CD8-positive, alpha-beta memory T cell (primary cell): Measurements from ENCODE around the gene ASB3. TPM values are rescaled to one million over a fixed set of nuclear protein-coding genes. Genes with fewer than 3 reads are reported as not detected.
A peak's percentile ranks its signal among the peaks of the same experiment; 100 is the strongest.
"Not testable (repeated sequence)": the region's sequence is repeated elsewhere in the genome, so short reads cannot be mapped to it uniquely, and the experiment has no call there.

Source experiments
- CTCF ChIA-PET: fragments of 350-600 bp; sonication (Branson Sonifier 250); formaldehyde crosslinking; loops from one replicate; lab custom pipeline; 2021; ENCODE audit warnings: antibody characterized with exemption; lab: Charles Lee
- POLR2A ChIA-PET: fragments of 350-600 bp; sonication (Branson Sonifier 250); formaldehyde crosslinking; loops from one replicate; lab custom pipeline; 2021; ENCODE audit warnings: antibody characterized with exemption; lab: Charles Lee
- DNase-seq, 5 donors: peaks; one replicate each; pipeline versions ENCODE4 v3.0.0 to v3.0.0-alpha.2; 2020 to 2022; ENCODE audit warnings: mixed read lengths in 1 of 5
- H3K27ac ChIP-seq: one replicate; pipeline ENCODE4 v1.7.0; 2013; ENCODE audit warnings: low read depth, mild to moderate bottlenecking, low read length, moderate library complexity
- H3K27me3 ChIP-seq: 2 replicates; pipeline ENCODE4 v1.7.0; 2013; ENCODE audit warnings: low read length, mild to moderate bottlenecking; ENCODE audit not compliant: insufficient read depth, poor library complexity, severe bottlenecking
- H3K36me3 ChIP-seq: 2 replicates; pipeline ENCODE4 v1.7.0; 2013; ENCODE audit warnings: mild to moderate bottlenecking, low read length, moderate library complexity; ENCODE audit not compliant: insufficient read depth
- H3K4me1 ChIP-seq: 2 replicates; pipeline ENCODE4 v1.7.0; 2013; ENCODE audit warnings: mild to moderate bottlenecking, low read length, moderate library complexity; ENCODE audit not compliant: insufficient read depth
- H3K4me3 ChIP-seq: 2 replicates; pipeline ENCODE4 v1.7.0; 2013; ENCODE audit warnings: mild to moderate bottlenecking, low read length
- H3K9me3 ChIP-seq: 2 replicates; pipeline ENCODE4 v1.7.0; 2013; ENCODE audit warnings: mild to moderate bottlenecking, low read length
- H3K27ac Mint-ChIP-seq, 8 donors: one replicate each; pipeline ENCODE4 v1.8.0; 2020 to 2021; ENCODE audit warnings: mixed read lengths in 8 of 8, mild to moderate bottlenecking in 6 of 8, inconsistent platforms in 3 of 8, moderate library complexity in 3 of 8
- H3K27me3 Mint-ChIP-seq, 2 donors: one replicate each; pipeline ENCODE4 v1.8.0; 2020 to 2021; ENCODE audit warnings: mixed read lengths in 2 of 2, mild to moderate bottlenecking in 1 of 2, moderate library complexity in 1 of 2
- H3K36me3 Mint-ChIP-seq, 3 donors: one replicate each; pipeline ENCODE4 v1.8.0; 2020 to 2021; ENCODE audit warnings: mixed read lengths in 3 of 3, inconsistent platforms in 1 of 3, mild to moderate bottlenecking in 1 of 3
- H3K4me1 Mint-ChIP-seq, 3 donors: one replicate each; pipeline ENCODE4 v1.8.0; 2020 to 2021; ENCODE audit warnings: mixed read lengths in 3 of 3, inconsistent platforms in 1 of 3, mild to moderate bottlenecking in 1 of 3
- H3K4me3 Mint-ChIP-seq, 7 donors: one replicate each; pipeline ENCODE4 v1.8.0; 2020 to 2021; ENCODE audit warnings: mixed read lengths in 7 of 7, mild to moderate bottlenecking in 6 of 7, moderate library complexity in 4 of 7, inconsistent platforms in 2 of 7
- H3K9me3 Mint-ChIP-seq, 5 donors: one replicate each; pipeline ENCODE4 v1.8.0; 2020 to 2022; ENCODE audit warnings: mixed read lengths in 5 of 5, mild to moderate bottlenecking in 3 of 5, moderate library complexity in 2 of 5, inconsistent platforms in 1 of 5
- polyA plus RNA-seq: library from polyadenylated mRNA; unstranded; fragments of 300-500 nt; fragmentation: Illumina TruSeq; gene quantifications from one replicate; pipeline ENCODE4 v1.2.3, GENCODE V29; 2021
- total RNA-seq, 2 experiments: library from RNA; stranded (reverse); gene quantifications; one replicate each; pipeline ENCODE4 v1.2.3, GENCODE V29; 2021

ASB3 gene
- total and polyA plus RNA-seq, 3 experiments from 2014 or later, result 17.8 to 24.4 (median 18.0) TPM

DNA sequence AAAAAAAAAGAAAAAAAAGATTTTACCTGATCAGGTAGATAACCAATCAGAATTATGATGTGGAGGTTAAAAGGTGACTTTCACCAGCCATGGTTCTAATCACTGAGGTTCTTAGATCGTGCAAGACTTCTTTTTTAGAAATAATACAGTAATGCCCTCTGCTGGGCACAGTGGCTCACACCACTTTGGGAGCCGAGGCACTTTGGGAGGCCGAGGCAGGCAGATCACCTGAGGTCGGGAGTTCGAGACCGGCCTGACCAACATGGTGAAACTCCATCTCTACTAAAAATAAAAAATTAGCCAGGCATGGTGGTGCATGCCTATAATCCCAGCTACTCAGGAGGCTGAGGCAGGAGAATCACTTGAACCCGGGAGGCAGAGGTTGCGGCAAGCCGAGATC is 36.9 kb upstream of the ASB3 start:
- H3K27me3 ChIP-seq, H3K27me3 Mint-ChIP-seq, H3K4me3 Mint-ChIP-seq, H3K36me3 ChIP-seq, POLR2A ChIA-PET, H3K27ac Mint-ChIP-seq, DNase-seq, H3K4me1 Mint-ChIP-seq, H3K4me1 ChIP-seq, H3K9me3 ChIP-seq, CTCF ChIA-PET, H3K4me3 ChIP-seq, H3K27ac ChIP-seq, H3K9me3 Mint-ChIP-seq: not testable (repeated sequence)
- peaks cover 3 to 17% (median 7%) of the 10 kb centered on the region in 3 donors for H3K36me3 Mint-ChIP-seq

DNA sequence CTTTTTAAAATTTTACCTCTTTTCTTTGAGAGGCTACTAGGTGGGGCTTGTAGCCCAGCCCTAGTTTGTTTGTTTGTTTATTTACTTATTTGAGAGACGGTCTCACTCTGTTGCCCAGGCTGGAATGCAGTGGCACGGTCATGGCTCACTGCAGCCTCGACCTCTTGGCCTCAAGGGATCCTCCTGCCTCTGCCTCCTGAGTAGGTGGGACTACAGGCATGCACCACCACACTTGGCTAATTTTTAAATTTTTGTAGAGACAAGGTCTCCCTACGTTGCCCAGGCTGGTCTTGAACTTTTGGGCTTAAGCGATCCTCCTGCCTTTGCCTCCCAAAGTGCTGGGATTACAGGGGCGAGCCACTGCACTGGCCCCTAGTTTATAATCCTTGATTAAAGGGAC is 35.1 kb upstream of the ASB3 start:
- H3K4me3 Mint-ChIP-seq, result no peak overlapping the region
- H3K27me3 ChIP-seq, result no peaks in the 10 kb centered on the region
- no peaks in the 10 kb centered on the region for H3K27me3 Mint-ChIP-seq
- H3K27ac Mint-ChIP-seq, result peak overlapping the region in 1 of 8 donors; percentile 57
- peaks cover 7 to 32% (median 11%) of the 10 kb centered on the region in 3 donors for H3K36me3 Mint-ChIP-seq
- CTCF ChIA-PET, result no interaction called here
- no peak for DNase-seq
- no peak overlapping the region for H3K27ac ChIP-seq
- POLR2A ChIA-PET, result no interaction called here
- no peaks in the 10 kb centered on the region for H3K9me3 Mint-ChIP-seq
- no peaks in the 10 kb centered on the region for H3K9me3 ChIP-seq
- H3K4me3 ChIP-seq, result no peak overlapping the region
- no peaks in the 10 kb centered on the region for H3K4me1 ChIP-seq
- H3K4me1 Mint-ChIP-seq, result peaks cover 0 to 4% (median 0%) of the 10 kb centered on the region in 3 donors
- H3K36me3 ChIP-seq, result peaks cover 3% of the 10 kb centered on the region

DNA sequence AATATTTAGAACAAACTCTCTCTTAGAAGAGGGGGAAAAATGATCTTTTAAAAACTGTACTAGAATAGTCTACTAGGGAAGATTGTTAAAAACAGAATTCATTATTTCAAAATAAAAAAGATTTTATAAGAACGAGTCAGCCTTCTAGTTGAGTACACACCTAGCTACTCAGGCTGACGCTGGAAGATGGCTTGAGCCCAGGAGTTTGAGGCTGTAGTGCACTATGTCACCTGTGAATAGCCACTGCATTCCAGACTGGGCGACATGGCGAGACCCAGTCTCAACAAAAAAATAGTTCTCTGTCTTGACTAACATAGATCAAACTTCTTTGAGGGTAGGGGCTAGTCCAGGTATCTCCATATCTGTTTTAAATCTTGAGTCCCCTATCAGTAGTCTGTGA is 34.0 kb upstream of the ASB3 start:
- H3K27ac ChIP-seq, result no peak overlapping the region
- peaks cover 12 to 42% (median 16%) of the 10 kb centered on the region in 3 donors for H3K36me3 Mint-ChIP-seq
- no peaks in the 10 kb centered on the region for H3K9me3 ChIP-seq
- no peaks in the 10 kb centered on the region for H3K27me3 ChIP-seq
- DNase-seq, result no peak
- H3K9me3 Mint-ChIP-seq, result no peaks in the 10 kb centered on the region
- ChIA-PET CTCF (no interaction called here), POLR2A (interaction anchor here (0.5 kb wide), 1 partner anchor 1436 kb away, joined by 3 read pairs; no protein-coding TSS in a partner anchor)
- no peaks in the 10 kb centered on the region for H3K4me1 ChIP-seq
- H3K36me3 ChIP-seq, result peaks cover 5% of the 10 kb centered on the region
- peak overlapping the region in 1 of 8 donors; percentile 36 for H3K27ac Mint-ChIP-seq
- H3K4me3 Mint-ChIP-seq, result no peak overlapping the region
- no peak overlapping the region for H3K4me3 ChIP-seq
- H3K4me1 Mint-ChIP-seq, result peaks cover 0 to 4% (median 0%) of the 10 kb centered on the region in 3 donors
- H3K27me3 Mint-ChIP-seq, result no peaks in the 10 kb centered on the region

DNA sequence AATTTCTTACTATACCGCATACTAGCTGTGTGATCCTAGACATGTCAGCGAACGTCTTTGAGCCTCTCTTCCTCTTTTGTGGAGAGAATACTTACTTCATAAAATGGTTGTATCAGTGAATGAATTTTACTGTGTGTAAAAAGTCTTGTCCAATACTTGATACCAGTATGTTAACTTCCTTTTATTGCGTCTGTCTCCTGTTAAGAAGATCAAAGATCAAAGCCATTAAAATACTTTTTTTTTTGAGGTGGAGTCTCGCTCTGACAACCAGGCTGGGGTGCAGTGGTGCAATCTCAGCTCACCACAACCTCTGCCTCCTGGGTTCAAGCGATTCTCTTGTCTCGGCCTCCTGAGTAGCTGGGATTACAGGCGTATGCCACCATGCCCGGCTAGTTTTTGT is 33.3 kb upstream of the ASB3 start:
- peak overlapping the region in 2 of 8 donors; percentile 42 to 43 for H3K27ac Mint-ChIP-seq
- DNase-seq, result no peak
- H3K9me3 Mint-ChIP-seq, result no peaks in the 10 kb centered on the region

DNA sequence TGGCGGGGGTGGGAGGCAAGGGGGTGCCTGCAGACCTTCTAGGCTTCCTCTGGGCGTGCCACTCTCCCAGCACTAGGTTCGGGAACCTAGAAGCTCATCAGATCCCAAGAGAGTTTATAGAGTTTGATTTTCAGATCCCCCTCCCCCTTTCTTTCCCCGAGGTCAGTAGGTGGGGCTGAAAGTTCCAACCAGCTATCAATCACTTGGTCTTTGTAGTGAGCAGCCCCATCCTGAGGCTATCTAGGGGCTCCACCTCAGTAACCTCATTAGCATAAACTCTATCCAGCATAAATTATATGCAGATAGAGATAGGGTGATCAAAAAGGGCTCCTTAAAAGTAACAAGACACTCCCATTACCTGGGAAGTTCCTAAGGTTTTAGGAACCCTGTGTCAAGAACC is 32.9 kb upstream of the ASB3 start:
- Mint-ChIP-seq H3K27ac (no peak overlapping the region), H3K36me3 (peaks cover 17 to 49% (median 21%) of the 10 kb centered on the region in 3 donors), H3K27me3 (no peaks in the 10 kb centered on the region), H3K9me3 (no peaks in the 10 kb centered on the region), H3K4me1 (peaks cover 0 to 4% (median 0%) of the 10 kb centered on the region in 3 donors), H3K4me3 (no peak overlapping the region)
- CTCF ChIA-PET, result no interaction called here
- no peak for DNase-seq
- no peak overlapping the region for H3K27ac ChIP-seq
- H3K36me3 ChIP-seq, result peaks cover 8% of the 10 kb centered on the region
- H3K27me3 ChIP-seq, result no peaks in the 10 kb centered on the region
- no peak overlapping the region for H3K4me3 ChIP-seq
- POLR2A ChIA-PET, result no interaction called here
- no peaks in the 10 kb centered on the region for H3K9me3 ChIP-seq
- H3K4me1 ChIP-seq, result no peaks in the 10 kb centered on the region

More for the DNA sequence above, 33.3 kb upstream of the ASB3 start:
- H3K4me1 ChIP-seq, result no peaks in the 10 kb centered on the region
- peaks cover 0 to 4% (median 0%) of the 10 kb centered on the region in 3 donors for H3K4me1 Mint-ChIP-seq
- no peaks in the 10 kb centered on the region for H3K27me3 ChIP-seq
- peaks cover 17 to 48% (median 21%) of the 10 kb centered on the region in 3 donors for H3K36me3 Mint-ChIP-seq
- no peak overlapping the region for H3K4me3 ChIP-seq
- H3K27me3 Mint-ChIP-seq, result no peaks in the 10 kb centered on the region
- ChIA-PET CTCF (no interaction called here), POLR2A (no interaction called here)
- no peaks in the 10 kb centered on the region for H3K9me3 ChIP-seq
- no peak overlapping the region for H3K4me3 Mint-ChIP-seq
- peaks cover 8% of the 10 kb centered on the region for H3K36me3 ChIP-seq
- no peak overlapping the region for H3K27ac ChIP-seq

DNA sequence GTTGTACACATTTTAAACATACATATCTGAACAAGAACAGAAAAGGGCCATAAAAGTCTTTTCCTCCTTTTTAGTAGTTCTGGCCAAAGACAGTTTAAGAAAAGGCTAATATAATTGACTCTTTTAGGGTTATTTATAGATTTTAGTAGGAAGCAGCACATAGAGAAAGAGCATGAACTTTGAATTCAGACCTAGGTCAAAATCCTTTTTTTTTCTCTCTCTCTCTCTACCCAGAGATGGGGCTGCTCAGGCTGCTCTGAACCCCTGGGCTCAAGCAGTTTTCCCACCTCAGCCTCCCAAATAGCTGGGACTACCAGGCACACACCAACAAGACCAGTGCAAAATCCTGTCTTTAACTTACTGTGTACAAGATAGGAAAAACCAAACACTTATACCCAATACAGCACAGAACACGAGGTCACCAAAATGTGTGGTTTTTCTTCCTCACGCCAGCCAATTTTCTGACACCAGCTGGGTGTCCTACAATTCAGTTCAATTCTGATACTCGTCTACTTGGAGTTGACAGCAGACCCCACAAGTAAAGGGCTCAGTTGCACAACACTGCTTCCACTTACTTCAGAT is 32.2 kb upstream of the ASB3 start:
- no peaks in the 10 kb centered on the region for H3K9me3 ChIP-seq
- no peaks in the 10 kb centered on the region for H3K27me3 ChIP-seq
- CTCF ChIA-PET, result no interaction called here
- Mint-ChIP-seq H3K27me3 (no peaks in the 10 kb centered on the region), H3K4me3 (no peak overlapping the region), H3K27ac (peak overlapping the region in 1 of 8 donors; percentile 22), H3K4me1 (peaks cover 0 to 4% (median 0%) of the 10 kb centered on the region in 3 donors), H3K9me3 (no peaks in the 10 kb centered on the region), H3K36me3 (peaks cover 17 to 53% (median 21%) of the 10 kb centered on the region in 3 donors)
- POLR2A ChIA-PET, result no interaction called here
- H3K4me1 ChIP-seq, result no peaks in the 10 kb centered on the region
- H3K36me3 ChIP-seq, result peaks cover 9% of the 10 kb centered on the region
- H3K4me3 ChIP-seq, result no peak overlapping the region
- H3K27ac ChIP-seq, result no peak overlapping the region
- no peak for DNase-seq

DNA sequence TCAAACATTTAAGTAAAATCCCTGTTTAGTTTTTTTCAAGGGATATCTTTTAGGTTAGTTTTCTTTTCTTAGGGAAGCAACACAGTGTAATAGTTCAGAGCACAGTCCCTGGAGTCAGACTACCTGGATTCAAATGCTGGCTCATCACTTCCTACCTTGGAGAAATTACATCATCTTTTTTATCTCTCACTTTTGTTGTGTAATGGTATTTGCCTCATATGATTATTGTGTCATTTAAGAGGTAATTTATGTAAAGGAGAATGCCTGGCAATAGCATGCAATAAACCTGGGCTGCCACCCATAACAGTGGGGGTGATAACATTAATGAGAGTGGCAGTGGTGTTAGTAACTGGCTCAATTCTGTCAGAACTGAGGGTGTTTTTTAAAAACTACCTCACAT is 26.4 kb upstream of the ASB3 start:
- Mint-ChIP-seq H3K4me3 (no peak overlapping the region), H3K27me3 (no peaks in the 10 kb centered on the region), H3K4me1 (peaks cover 0 to 4% (median 0%) of the 10 kb centered on the region in 3 donors), H3K27ac (no peak overlapping the region), H3K9me3 (no peaks in the 10 kb centered on the region), H3K36me3 (peaks cover 22 to 84% (median 37%) of the 10 kb centered on the region in 3 donors)
- DNase-seq, result no peak
- no peaks in the 10 kb centered on the region for H3K4me1 ChIP-seq
- no peak overlapping the region for H3K27ac ChIP-seq
- H3K36me3 ChIP-seq, result peaks cover 47% of the 10 kb centered on the region
- CTCF ChIA-PET, result no interaction called here
- no peaks in the 10 kb centered on the region for H3K9me3 ChIP-seq
- no peak overlapping the region for H3K4me3 ChIP-seq
- POLR2A ChIA-PET, result no interaction called here
- H3K27me3 ChIP-seq, result no peaks in the 10 kb centered on the region

DNA sequence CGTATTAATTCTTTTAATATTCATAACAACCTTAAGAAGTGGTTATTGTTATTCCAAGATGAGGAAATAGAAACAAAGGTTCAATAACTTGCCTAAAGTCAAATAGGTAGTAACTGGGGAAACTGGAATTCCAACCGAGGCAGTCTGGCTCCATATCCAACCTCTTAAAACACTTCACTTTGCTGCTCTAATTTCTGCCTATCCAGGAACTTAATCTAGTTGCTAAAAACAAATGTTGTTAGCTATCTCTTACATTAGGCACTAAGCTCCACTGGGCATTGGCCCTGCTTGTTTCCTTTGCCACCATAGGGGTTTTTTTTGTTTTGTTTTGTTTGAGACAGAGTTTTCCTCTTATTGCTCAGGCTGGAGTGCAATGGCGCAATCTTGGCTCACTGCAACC is 24.8 kb upstream of the ASB3 start:
- Mint-ChIP-seq H3K9me3 (no peaks in the 10 kb centered on the region), H3K4me1 (peaks cover 0 to 4% (median 0%) of the 10 kb centered on the region in 3 donors), H3K4me3 (no peak overlapping the region), H3K27me3 (no peaks in the 10 kb centered on the region), H3K27ac (peak overlapping the region in 1 of 8 donors; percentile 26), H3K36me3 (peaks cover 14 to 86% (median 32%) of the 10 kb centered on the region in 3 donors)
- Histone ChIP-seq H3K4me1 (no peaks in the 10 kb centered on the region), H3K36me3 (peaks cover 44% of the 10 kb centered on the region), H3K4me3 (no peak overlapping the region), H3K27ac (no peak overlapping the region), H3K9me3 (no peaks in the 10 kb centered on the region), H3K27me3 (no peaks in the 10 kb centered on the region)
- ChIA-PET CTCF (no interaction called here), POLR2A (no interaction called here)
- no peak for DNase-seq
